HL-60 (cell line): ENCODE data around the gene WDR33.
"Not testable (repeated sequence)": the region's sequence is repeated elsewhere in the genome, so short reads cannot be mapped to it uniquely, and the experiment has no call there.

ENCODE experiments used
- DNase-seq, 2 experiments: peaks; one replicate each; pipeline ENCODE4 v3.0.0-alpha.2; 2010 to 2020; ENCODE audit warnings: low read depth in 1 of 2, low spot score in 1 of 2
- H3K27ac ChIP-seq: fragments of 250-450 bp; sonication (Bioruptor Pico); replicated peaks from 2 replicates; pipeline ENCODE4 v1.5.1; 2020; ENCODE audit warnings: mild to moderate bottlenecking, moderate library complexity
- H3K27me3 ChIP-seq: fragments of 250-450 bp; sonication (Bioruptor Pico); 2 replicates; pipeline ENCODE4 v1.5.1; 2021; ENCODE audit warnings: mild to moderate bottlenecking, moderate library complexity; ENCODE audit not compliant: insufficient read depth, poor library complexity, severe bottlenecking
- H3K4me3 ChIP-seq: replicated peaks from 2 replicates; pipeline ENCODE4 v1.5.1; 2011; ENCODE audit warnings: mild to moderate bottlenecking, control low read depth, low read length; ENCODE audit not compliant: insufficient read depth
- GABPA ChIP-seq: IDR thresholded peaks from 2 replicates; pipeline ENCODE4 v1.6.1; 2012; ENCODE audit warnings: low read depth
- POLR2AphosphoS5 ChIP-seq: IDR thresholded peaks from 2 replicates; pipeline ENCODE4 v1.6.1; 2012; ENCODE audit warnings: low read depth
- SPI1 ChIP-seq: IDR thresholded peaks from 2 replicates; pipeline ENCODE4 v1.6.1; 2012; ENCODE audit warnings: low read depth, mild to moderate bottlenecking, borderline replicate concordance
- TF ChIP-seq, protein P1 (sequence below): IDR thresholded peaks from one replicate; pipeline ENCODE4 v1.5.1; 2011; ENCODE audit warnings: low read length, control low read depth, inconsistent platforms; ENCODE audit not compliant: insufficient read depth
- TF ChIP-seq, protein P2 (sequence below): IDR thresholded peaks from 2 replicates; pipeline ENCODE4 v1.6.1; 2012; ENCODE audit warnings: low read depth; ENCODE audit not compliant: insufficient replicate concordance

WDR33 gene

DNA sequence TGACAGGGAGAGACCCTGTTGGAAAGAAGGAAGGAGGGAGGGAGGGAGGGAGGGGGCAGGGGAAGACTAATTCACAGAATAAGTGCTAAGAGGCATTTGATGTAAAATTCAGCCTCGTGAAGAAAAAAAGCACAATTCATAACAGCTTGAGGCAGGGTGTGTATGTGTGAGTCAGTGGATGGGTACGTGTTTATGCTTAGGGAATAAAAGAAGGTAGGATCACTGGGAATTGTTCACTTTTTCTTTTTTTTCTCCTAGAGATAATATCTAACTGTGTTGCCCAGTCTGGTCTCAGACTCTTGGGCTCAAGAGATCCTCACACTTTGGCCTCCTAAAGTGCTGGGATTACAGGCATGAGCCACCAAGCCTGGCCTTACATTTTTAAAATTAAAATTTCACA is 39.2 kb downstream of the WDR33 start:
- no peak overlapping the region for H3K27ac ChIP-seq
- no peak for DNase-seq
- TF ChIP-seq GABPA (no peak), SPI1 (no peak), POLR2AphosphoS5 (no peak)
- TF ChIP-seq, protein P1, sequence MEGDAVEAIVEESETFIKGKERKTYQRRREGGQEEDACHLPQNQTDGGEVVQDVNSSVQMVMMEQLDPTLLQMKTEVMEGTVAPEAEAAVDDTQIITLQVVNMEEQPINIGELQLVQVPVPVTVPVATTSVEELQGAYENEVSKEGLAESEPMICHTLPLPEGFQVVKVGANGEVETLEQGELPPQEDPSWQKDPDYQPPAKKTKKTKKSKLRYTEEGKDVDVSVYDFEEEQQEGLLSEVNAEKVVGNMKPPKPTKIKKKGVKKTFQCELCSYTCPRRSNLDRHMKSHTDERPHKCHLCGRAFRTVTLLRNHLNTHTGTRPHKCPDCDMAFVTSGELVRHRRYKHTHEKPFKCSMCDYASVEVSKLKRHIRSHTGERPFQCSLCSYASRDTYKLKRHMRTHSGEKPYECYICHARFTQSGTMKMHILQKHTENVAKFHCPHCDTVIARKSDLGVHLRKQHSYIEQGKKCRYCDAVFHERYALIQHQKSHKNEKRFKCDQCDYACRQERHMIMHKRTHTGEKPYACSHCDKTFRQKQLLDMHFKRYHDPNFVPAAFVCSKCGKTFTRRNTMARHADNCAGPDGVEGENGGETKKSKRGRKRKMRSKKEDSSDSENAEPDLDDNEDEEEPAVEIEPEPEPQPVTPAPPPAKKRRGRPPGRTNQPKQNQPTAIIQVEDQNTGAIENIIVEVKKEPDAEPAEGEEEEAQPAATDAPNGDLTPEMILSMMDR, result no peak

DNA sequence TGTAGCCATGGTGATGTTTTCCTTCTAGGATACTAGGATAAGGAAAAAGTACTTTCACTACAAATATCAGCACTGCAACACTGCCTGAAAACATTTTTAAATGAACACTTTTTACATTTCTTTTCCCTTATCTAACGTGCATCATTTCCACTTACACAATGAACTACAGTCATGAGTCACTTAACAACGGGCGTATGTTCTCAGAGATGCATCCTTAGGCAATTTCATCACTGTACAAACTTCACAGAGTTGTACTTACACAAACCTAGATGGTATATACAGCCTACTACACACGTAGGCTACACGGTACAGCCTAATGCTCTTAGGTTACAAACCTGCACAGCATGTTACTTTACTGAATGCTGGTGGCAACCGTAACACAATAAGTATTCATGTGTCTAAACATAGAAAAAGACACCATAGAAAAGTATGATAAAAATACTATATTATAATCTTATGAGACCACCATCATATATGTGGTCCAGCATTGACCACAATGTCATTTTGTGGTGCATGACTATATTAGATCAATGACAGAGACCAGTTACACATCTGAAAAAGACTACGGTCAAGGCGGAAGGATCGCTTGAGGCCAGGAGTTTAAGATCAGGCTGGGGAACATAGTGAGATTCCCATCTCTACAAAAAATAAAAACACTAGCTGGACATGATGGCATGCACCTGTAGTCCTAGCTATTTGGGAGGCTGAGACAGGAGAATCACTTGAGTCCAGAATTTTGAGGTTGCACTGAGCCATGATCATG is 39.8 kb downstream of the WDR33 start:
- Histone ChIP-seq H3K27ac (no peak overlapping the region), H3K4me3 (no peak overlapping the region), H3K27me3 (no peaks in the 10 kb centered on the region)
- TF ChIP-seq, protein P2, sequence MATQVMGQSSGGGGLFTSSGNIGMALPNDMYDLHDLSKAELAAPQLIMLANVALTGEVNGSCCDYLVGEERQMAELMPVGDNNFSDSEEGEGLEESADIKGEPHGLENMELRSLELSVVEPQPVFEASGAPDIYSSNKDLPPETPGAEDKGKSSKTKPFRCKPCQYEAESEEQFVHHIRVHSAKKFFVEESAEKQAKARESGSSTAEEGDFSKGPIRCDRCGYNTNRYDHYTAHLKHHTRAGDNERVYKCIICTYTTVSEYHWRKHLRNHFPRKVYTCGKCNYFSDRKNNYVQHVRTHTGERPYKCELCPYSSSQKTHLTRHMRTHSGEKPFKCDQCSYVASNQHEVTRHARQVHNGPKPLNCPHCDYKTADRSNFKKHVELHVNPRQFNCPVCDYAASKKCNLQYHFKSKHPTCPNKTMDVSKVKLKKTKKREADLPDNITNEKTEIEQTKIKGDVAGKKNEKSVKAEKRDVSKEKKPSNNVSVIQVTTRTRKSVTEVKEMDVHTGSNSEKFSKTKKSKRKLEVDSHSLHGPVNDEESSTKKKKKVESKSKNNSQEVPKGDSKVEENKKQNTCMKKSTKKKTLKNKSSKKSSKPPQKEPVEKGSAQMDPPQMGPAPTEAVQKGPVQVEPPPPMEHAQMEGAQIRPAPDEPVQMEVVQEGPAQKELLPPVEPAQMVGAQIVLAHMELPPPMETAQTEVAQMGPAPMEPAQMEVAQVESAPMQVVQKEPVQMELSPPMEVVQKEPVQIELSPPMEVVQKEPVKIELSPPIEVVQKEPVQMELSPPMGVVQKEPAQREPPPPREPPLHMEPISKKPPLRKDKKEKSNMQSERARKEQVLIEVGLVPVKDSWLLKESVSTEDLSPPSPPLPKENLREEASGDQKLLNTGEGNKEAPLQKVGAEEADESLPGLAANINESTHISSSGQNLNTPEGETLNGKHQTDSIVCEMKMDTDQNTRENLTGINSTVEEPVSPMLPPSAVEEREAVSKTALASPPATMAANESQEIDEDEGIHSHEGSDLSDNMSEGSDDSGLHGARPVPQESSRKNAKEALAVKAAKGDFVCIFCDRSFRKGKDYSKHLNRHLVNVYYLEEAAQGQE, result no peak
- DNase-seq, result peak in 1 of 2 experiments; percentile 24

More for the DNA sequence above, 39.2 kb downstream of the WDR33 start:
- H3K27me3 ChIP-seq, result no peaks in the 10 kb centered on the region
- no peak overlapping the region for H3K4me3 ChIP-seq

DNA sequence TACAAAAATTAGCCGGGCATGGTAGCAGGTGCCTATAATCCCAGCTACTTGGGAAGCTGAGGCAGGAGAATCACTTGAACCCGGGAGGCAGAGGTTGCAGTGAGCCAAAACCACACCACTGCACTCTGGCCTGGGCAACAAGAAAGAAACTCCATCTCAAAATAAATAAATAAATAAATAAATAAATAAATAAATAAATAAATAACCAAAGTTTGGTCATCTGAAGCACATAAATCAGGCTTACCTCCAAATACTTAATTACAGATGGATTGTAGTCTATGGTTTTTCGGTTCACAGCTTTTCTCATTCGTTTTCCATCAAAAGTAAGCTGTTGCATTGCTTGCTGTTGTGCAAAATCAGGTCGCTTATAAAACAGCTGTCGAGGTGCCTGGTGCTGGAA is 40.4 kb downstream of the WDR33 start:
- not testable (repeated sequence) for H3K27ac ChIP-seq, DNase-seq, H3K4me3 ChIP-seq, H3K27me3 ChIP-seq

GRCh38 chr2:127769587-127769986 is 41.4 kb downstream of the WDR33 start:
- no peak overlapping the region for H3K4me3 ChIP-seq
- TF ChIP-seq POLR2AphosphoS5 (no peak), SPI1 (no peak), GABPA (no peak)
- TF ChIP-seq, protein P2, result no peak
- TF ChIP-seq, protein P1, result no peak
- no peak overlapping the region for H3K27ac ChIP-seq
- no peak for DNase-seq
- H3K27me3 ChIP-seq, result no peaks in the 10 kb centered on the region
